PFSK-1 (cell line): ENCODE data around the gene RBM18.

ENCODE experiments used
- FOXP2 ChIP-seq: optimal IDR thresholded peaks from 2 replicates; pipeline ENCODE3; 2011; ENCODE audit warnings: borderline replicate concordance, control low read depth, inconsistent platforms; ENCODE audit not compliant: insufficient read depth; ENCODE audit errors: extremely low read length, extremely low read depth
- POLR2AphosphoS5 ChIP-seq: IDR thresholded peaks from 2 replicates; pipeline ENCODE4 v1.6.1; 2012; ENCODE audit warnings: low read depth, mild to moderate bottlenecking, control low read depth, low read length, moderate library complexity
- SIN3A ChIP-seq: IDR thresholded peaks from 2 replicates; pipeline ENCODE4 v1.6.1; 2012; ENCODE audit warnings: mild to moderate bottlenecking, low read length, moderate library complexity, borderline replicate concordance; ENCODE audit not compliant: insufficient read depth
- TAF1 ChIP-seq: IDR thresholded peaks from 2 replicates; pipeline ENCODE4 v1.6.1; 2012; ENCODE audit warnings: low read length, control low read depth, borderline replicate concordance; ENCODE audit not compliant: insufficient read depth

DNA sequence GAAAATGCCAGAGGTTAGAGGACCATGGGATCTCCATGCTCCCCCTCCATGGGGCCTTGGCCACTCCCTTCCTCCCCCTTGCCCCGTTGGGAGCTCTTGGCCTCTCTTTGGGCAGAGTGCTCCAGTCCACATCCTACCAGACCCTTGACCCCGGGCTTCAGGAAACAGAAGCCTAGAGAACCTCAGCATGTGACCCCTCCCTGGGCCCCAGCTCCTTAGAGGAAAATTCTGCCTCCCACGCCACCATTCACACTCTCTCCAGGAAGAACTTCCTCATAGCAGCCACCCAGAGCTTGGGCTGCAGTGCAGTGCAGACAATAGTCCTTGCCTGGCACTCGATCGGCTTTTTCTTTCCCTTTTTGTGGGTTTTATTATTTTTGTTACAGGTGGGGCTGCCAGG, 41.8 kb downstream of the RBM18 start:
- TF ChIP-seq TAF1 (no peak), POLR2AphosphoS5 (no peak), FOXP2 (no peak), SIN3A (no peak)
